ENCODE data around the gene MAN2B2.

MAN2B2 gene

DNA sequence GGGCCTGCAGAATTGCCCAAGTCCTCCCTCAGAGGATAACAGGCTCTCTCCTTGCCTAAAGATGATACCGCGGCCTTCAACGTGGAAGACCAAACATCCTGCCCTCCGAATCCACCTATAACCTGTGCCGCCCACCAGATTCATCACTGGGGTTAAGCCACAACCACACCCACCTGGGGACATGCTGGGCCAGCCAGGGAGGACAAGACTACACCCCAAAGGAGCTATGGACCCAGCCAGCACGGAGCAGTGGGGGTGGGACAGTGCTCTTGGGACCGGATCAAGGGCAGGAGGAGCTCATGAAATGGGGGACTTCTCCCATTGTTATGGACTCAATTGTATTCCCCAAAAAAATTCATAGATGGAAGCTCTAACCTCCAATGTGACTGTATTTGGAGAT, 6.8 kb upstream of the MAN2B2 start:
- no peak for DNase-seq (ENCODE audit: low spot score)

DNA sequence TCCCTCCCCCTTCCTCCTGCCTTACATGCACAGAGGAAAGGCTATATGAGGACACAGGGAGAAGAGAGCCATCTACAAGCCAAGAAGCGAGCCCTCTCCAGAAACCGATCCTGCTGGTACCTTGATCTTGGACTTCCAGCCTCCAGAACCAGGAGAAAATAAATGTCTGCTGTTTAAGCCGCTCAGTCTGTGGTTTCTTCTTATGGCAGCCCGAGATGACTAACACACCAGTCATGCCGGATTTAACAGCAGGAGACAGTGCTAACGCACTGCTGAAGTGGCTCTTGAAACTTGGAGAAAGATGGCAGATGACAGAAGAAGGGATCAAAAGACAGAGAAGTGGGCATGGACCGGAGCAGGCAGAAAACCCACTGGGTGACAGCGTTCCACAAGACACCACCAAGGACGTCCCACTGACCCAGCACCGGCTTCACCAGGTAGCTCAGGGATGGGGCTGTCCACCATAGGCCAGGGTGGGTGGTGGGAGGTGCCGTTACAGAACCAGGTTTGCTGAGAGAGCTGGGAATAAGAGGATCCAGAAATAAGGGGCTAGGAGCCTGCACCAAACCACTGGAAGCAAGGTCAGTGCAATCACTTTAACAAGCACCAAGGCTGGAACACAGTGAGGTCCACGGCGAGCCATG, 6.2 kb upstream of the MAN2B2 start:
- no peak for DNase-seq (ENCODE audit: low spot score)

DNA sequence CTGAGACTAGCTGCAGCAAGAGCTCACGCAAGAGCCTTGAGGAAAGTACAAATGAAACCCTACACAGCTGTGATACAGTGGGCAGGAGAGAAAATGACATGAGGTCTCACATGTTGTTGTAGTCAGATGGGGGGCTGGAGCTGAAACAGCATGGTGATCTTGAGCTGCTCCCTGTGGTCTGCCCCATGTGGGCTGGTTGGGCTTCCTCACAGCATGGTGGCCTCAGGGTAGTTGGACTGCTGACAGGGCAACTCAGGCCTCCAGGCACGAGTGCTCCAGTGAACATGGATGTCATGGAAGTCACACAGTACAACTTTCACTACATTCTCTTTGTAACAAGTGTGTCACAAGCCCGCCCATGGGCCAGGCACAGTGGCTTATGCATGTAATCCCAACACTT, 3.4 kb upstream of the MAN2B2 start:
- DNase-seq (ENCODE audit: low spot score) = no peak

DNA sequence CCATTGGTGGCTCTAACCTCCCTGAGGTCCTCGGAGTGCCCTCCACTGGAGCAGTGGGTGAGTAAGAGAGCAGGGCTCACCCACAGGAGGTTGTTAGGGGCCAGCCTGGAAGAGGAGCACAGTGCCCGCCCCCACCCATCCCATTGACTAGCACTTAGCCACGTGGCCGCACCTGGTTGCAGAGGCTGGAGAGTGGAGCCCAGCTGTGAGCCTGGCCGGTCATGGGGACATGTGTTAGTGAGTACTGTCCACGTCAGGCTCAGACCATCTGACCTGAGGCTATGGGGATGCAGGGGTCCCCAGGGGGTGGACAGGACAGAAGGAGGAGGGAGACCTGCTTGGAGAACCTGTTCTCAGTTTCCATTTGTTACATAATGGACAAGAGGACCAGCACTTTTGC, 1.4 kb upstream of the MAN2B2 start:
- DNase-seq (ENCODE audit: low spot score) = no peak

DNA sequence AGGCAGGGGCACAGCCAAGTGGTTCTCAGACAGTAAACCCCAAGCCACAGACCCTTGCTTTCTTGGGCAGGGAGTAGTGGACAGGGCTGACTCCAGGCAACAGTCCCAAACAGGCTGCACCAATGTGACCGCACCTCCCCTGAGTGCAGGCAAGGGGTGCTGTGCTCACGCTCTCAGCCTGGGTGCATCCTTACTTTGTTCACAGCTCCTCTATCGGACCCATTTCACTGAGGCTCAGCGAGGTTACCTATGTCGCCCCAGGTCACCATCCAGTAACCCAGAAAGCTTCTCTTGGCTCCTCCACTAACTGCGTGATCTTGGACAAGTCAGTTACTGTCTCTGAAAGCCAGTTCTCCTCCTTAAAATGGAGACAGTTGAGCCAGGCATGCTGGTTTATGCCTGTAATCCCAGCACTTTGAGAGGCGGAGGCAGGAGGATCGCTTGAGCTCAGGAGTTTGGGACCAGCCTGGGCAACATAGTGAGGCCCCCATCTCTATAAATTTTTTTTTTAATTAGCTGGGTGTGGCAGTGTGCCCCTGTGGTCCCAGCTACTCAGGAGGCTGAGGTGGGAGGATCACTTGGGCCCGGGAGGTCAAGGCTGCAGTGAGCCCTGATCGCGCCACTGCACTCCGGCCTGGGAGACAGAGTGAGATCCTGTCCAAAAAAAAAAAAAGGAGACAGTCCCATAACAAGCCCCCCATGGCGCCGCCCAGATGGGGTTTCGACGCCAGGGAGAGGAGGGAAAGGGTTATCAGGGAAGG, 823 bp upstream of the MAN2B2 start:
- DNase-seq (ENCODE audit: low spot score) = no peak

DNA sequence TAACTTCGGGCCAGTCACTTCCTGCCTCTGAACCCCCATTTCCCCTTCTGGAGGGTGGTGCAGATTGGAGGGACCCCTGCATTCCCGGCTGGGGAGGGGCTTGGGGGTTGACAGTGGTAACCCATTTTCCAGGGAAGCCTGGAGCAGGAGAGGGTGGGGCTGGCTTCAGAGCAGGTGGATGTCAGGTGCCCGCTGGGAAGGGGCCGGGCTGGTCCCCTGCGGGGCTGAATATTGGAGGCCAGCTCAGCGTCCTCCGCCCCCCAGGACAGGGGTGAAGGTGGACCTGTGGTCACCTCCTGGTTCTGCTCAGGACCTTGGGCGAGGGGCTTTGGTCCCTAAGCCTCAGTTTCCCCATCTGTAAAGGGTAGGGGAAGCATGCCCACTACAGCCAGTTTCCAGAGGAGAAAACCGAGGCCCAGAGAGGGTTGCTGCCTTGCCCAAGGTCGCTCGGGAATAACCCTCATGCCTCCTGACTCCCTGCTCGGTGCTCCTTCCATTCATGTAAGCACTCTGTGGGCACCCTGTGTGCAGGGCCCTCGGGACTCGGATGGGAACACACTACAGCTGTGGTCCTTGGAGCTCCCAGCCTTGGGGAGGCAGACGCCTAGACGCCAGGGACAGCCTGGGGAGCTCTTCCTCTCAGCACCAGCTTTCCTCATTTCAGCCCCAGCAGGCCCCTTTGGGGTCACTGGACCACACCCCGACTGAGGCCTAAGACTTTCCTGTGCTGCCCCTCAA, 683 bp downstream of the MAN2B2 start:
- no peak for DNase-seq (ENCODE audit: low spot score)

DNA sequence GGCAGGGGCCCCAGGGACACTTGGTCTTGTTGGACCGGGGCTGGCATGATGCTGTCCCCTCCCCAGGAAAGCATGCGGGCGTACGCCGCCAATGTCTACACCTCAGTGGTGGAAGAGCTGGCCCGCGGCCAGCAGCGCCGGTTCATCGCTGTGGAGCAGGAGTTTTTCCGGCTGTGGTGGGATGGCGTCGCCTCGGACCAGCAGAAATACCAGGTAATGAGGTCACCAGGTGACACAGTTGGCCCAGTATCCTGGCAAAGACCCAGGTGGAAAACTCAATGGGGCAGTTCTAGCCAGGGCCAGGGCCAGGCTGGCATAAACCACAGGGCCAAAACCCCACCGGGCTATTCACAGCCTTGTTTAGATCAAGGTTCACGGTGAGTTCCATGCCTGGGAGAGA, 1.5 kb downstream of the MAN2B2 start:
- DNase-seq (ENCODE audit: low spot score) = no peak

DNA sequence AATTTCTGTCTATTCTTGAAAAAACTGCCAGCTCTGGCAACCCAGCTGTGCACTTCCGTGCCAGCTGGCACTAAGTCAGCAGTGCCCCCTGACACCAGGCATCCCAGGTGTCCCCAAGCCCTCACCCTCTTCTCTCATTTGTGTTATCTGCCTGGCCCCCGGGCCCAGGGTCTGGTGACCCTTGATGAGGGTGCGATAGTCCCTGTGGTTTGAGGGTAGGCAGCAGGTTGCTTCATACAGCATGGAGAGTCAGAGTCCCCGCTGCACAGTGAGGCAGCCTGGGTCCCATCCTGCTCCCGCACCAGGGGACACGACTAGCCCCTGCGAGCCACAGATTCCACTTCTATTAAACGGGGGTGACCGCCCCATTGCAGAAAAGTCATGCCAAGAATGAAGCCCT, 1.9 kb downstream of the MAN2B2 start:
- no peak for DNase-seq (ENCODE audit: low spot score)

DNA sequence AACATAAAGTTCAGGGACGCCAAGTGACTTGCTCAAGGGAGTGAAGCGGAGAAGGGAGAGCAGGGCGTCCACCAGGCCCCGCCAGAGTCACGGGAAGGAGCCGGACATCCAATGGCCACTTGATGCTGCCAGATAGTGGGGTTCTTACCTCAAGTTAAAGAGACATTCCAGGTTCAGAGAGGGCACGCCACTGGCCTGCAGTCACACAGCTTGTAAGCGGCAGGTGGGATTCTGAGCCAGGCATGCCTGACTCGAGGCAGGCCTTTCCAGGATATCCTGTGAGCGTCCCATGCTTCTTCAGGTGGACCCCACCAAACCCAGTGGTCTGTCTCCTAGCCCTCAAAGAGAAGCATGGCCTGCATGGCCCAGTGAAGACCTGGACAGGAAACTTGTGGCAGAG, 2.4 kb downstream of the MAN2B2 start:
- no peak for DNase-seq (ENCODE audit: low spot score)

DNA sequence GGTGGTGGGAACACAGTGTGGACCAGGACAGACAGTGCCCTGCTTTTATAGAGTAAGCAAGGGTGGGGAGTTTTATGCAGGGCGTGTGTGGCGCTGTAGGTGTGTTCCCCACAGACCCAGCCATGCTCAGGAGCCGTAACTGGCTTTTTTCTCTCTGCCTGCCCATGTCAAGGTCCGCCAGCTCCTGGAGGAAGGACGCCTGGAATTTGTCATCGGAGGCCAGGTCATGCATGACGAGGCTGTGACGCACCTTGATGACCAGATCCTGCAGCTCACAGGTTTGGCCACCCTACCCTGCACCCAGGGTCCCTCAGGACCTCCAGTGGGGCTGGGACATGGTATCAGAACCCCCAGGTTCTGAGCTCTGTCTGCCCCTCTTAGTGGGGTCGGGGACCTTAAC, 3.2 kb downstream of the MAN2B2 start:
- DNase-seq (ENCODE audit: low spot score) = no peak

DNA sequence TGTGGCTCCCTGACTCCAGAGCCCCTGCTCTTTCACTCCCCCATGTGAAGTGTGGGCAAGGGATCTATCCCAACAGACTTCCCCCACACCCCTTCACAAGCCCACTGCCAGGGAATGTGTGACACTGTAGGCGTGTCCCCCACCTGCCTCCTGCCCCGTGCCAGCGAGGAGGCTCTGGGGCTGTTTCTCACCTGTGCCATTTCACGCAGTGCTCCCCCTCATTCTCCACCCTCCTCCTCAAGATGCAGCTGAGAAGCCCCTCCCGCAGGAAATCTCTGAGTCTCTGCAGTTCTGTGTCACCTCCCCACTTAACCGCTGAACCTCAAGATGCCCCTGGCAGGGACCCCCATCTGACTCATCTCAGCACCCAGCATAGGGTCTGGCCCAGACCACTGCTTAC, 5.4 kb downstream of the MAN2B2 start:
- DNase-seq (ENCODE audit: low spot score) = no peak

DNA sequence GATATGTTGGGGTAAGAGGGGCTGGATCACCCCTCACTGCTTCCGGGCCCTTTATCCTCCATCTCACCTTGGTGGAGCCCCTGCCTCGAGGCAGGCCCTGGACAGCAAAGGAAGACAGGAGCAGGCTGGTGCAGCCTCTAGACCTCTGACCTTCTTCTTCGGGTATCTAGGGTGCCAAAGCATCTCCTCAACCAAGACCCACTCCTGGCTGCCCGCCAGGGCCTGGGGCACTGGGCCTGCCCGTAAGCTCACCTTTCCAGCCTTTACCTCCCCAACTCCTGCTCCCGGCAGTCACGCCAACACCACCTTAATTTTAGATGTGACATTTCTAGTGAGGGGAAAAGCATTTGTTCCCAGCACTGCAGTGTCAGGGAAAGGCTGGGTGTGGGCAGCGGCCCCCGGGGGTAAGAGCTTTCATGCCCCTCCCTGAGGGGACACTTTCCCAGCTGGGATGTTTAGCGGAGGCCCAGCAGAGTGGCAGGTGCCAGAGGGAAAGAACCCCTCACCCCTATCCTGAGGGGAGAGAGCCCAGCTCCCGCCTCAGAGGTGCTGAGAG, 6.7 kb downstream of the MAN2B2 start:
- DNase-seq (ENCODE audit: low spot score) = no peak

DNA sequence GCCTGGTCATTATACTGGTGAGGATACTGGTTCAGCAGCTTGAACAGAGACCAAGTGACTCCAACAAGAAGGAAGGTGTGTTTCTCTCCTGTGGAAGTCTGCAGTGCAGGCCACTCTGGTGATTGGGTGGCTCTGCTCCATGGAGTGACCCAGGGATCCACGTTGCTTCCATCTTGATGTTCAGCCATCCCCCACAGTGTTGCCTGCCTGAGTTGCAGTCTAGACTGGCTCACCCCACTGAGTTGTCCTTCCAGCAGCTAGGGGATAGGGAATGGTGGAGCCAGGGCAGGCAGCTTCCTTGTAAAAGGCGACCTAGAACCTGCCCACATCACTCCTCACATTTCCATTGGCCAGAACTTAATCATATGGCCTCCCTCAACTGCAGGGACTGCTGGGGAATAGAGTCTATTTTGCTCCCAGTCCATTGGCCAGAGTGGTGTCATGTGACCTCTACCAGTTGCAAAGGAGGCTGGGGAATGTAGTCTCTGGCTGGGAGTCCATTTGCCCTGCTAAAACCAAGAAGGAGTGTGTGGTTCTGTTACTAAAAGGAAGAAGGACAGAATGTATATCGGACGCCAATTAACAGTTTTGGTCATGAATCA, 8.0 kb downstream of the MAN2B2 start:
- DNase-seq (ENCODE audit: low spot score) = no peak

DNA sequence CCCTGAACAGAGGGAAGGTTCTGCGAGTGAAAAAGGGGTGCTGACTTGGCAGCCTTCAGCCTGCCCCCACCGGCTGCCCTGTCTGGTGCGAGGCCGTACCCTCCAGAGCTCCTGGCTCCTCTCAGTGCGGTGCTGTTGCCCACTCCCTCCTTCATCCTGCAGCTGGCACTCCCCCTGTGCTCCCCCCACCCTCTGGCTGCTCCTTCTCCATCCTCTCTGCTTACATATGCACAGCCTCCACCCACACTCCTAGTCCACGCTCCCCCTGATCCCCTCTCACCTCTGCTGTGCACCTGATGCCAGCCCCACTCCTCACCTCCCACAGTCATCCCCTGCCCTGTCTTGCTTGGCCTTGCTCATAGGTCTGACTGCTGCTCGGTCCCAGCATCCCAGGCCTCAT, 9.9 kb downstream of the MAN2B2 start:
- no peak for DNase-seq (ENCODE audit: low spot score)

DNA sequence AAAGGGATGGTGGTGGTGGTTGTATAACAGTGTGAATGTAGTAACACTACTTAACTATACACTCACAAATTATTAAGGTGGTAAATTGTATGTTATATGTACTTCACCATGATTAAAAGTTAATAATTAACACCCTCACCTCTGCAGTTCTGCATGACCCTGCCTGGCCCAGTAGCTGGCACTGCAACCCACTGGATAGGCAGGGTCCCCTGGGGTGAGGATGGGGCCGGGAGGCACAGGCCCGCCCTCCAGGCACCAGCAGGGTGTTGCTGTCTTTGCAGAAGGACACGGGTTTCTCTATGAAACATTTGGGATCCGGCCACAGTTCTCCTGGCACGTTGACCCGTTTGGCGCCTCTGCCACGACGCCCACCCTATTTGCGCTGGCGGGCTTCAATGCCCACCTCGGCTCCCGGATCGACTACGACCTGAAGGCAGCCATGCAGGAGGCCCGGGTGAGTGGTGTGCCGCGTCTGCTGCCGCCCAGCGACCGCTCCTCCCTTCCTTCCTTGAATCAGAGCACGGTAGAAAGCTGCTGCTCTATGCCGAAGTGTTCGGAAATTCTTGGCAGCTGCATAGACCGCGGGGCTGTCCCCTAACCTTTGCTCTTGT, 11.8 kb downstream of the MAN2B2 start:
- no peak for DNase-seq (ENCODE audit: low spot score)

DNA sequence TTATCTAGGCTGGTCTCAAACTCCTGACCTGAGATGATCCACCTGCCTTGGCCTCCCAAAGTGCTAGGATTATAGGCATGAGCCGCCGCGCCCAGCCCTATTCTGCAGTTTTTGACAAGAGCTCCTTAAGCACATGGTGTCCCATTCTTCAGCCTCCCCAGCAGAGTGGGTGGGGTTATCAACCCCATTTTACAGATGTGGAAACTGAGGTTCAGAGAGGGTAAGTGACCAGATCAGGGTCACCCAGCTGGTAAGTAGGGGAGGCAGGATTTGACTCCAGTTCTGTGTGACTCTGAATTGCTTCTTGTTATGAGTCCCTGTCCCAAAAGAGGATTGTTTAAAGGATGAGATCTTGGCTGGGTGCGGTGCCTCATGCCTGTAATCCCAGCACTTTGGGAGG, 14.5 kb downstream of the MAN2B2 start:
- no peak for DNase-seq (ENCODE audit: low spot score)

DNA sequence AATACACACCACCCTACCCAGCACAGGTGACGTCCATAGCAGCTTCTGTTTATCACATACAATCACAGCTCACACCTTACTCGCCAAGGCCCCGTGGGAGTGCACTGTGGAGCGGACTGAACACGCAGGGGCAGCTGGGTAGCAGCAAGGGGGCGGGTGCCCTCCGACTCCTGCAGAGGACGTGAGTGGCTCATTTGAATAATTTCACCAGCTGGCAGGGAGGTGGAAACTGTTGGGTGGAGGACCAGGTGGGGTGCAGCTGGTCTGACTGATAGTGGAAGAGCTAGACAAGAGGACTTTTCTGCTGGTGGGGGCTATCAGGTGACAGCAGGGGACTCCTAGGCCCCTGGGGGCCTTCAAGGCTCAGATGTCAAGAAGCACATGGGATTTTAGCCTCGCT, 16.3 kb downstream of the MAN2B2 start:
- DNase-seq (ENCODE audit: low spot score) = no peak

DNA sequence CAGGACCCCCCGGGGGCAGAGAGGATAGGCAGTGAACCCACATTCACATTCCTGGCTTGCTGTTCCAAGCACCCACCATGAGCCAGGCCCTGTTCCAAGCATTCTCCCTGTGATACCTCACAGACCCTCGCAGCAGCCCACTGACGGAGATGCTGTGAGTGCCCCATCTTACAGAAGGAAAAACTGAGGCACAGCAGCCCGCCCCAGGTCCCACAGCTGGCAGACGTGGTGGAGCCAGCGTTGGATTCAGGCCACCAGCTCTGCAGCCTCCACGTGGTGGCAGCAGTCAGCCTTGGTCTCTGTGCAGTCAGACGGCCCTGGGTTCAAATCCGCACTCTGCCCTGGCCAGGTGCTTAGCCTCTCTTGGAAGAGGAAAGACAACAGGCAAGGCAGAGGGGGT, 16.8 kb downstream of the MAN2B2 start:
- no peak for DNase-seq (ENCODE audit: low spot score)

DNA sequence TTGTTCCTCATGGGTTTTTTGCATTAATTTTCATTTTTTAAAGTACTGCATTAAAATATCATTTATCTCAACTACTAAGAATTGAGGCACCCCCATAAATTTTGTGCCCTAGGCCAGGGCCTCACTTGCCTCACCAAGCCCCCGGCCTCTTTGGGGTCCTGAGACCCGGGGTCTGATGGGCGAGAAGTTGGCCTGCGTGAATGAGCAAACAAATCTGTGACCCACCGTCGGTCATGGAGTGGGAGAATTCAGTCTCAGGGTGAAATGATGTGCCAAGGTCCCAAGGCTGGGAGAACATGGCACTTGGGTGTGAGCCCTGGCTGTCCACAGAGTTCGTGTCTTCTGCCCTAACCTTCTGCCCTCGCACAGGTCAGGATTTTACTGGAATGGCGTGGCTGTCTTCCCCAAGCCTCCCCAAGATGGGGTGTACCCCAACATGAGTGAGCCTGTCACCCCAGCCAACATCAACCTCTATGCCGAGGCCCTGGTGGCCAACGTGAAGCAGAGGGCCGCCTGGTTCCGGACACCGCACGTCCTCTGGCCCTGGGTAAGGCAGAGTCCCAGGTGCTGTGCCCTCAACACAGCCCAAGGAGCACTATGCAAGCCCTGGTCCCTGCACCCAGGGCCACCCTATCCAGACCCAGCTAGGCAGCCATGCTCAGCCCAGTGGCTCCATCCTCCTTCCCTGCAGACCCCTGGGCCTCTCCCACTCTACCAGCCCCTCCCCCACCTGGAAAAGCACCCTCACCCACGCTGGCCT, 18.0 kb downstream of the MAN2B2 start:
- DNase-seq (ENCODE audit: low spot score) = no peak

DNA sequence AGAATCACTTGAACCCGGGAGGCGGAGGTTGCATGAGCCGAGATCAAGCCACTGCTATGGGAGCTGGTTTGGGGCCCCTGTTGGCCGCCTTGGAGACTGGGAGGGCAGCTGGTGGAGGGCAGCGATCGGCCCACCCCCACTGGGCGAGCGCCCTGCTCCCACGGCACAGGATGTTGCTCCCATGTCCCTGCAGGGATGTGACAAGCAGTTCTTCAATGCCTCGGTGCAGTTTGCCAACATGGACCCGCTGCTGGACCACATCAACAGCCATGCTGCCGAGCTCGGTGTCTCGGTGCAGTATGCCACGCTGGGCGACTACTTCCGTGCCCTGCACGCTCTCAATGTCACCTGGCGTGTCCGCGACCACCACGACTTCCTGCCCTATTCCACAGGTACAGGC, 19.4 kb downstream of the MAN2B2 start:
- no peak for DNase-seq (ENCODE audit: low spot score)

DNA sequence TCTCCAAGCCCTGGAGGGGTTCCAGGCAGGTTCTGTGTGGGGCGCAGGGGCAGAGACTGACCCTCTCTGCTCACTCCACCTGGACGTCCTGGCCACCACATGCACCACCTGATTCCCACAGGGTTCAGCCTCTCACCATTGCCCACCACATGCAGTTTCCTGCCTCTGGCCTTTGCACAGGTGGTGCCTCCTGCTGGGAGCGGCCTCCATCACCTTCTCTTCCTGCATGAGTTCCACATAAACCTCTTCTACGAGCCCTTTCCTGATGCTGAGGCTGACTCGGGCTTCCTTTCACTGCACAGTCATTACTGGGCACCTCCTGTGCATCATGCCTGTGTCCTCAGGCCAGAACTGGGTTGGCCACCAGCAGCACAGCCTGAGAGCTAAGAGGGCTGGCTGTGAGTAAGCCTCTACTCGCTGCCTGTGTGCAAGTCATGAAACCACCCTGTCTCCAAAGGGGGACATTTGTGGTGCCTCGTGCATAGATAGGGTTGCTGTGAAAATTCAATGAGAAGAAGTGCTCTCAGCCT, 19.9 kb downstream of the MAN2B2 start:
- DNase-seq (ENCODE audit: low spot score) = no peak
